22Rv1 (cell line): ENCODE data around the gene APBA1.

Source experiments
- ZFX ChIP-seq: fragments of 450-650 bp; IDR thresholded peaks from 2 replicates; pipeline ENCODE4 v1.6.1; 2017; ENCODE audit warnings: antibody characterized with exemption, borderline replicate concordance
- TF ChIP-seq, protein P1 (sequence below): fragments of 450-650 bp; IDR thresholded peaks from 2 replicates; pipeline ENCODE4 v1.5.1; 2017; ENCODE audit warnings: mild to moderate bottlenecking

DNA sequence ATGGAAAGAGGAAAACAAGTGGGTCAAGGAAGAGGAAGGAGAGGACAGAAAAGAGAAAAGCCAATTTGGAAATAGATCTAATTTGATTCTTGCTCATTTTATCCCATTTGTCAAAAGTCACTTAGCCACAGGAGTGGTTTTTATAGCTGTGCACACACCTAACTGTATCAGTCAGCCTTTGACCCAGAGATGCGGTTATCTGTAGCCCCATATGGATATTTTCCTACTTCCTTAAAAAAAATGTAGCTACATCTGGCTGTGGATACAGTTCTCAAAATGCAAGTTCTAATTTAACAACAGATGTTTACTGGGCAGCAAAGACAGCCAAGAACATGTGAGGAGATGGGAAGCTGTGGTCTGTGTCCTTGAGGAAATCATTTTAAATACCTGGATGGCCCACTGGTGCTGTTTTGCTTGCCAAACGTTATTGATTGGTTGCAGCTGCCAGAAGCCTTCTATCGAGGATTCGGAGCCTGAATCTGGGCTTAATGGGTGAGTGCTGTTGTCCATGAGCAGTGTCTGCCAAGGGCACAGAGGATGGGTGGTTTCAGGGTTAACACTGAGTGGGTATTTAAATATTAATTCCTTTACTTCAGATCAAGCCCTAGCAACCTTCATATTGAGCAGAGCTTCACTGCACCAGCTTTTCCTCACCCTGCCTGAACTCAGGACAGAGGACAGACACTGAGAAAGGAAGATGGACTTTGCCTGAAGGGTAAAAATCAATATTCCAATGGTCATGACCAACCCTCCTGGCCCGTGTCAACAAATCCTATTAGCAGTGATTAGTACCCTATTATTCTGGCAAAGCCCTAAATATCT, 92.2 kb downstream of the APBA1 start:
- TF ChIP-seq, protein P1, sequence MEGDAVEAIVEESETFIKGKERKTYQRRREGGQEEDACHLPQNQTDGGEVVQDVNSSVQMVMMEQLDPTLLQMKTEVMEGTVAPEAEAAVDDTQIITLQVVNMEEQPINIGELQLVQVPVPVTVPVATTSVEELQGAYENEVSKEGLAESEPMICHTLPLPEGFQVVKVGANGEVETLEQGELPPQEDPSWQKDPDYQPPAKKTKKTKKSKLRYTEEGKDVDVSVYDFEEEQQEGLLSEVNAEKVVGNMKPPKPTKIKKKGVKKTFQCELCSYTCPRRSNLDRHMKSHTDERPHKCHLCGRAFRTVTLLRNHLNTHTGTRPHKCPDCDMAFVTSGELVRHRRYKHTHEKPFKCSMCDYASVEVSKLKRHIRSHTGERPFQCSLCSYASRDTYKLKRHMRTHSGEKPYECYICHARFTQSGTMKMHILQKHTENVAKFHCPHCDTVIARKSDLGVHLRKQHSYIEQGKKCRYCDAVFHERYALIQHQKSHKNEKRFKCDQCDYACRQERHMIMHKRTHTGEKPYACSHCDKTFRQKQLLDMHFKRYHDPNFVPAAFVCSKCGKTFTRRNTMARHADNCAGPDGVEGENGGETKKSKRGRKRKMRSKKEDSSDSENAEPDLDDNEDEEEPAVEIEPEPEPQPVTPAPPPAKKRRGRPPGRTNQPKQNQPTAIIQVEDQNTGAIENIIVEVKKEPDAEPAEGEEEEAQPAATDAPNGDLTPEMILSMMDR, result no peak
- TF ChIP-seq ZFX, result no peak
